Gastrocnemius medialis (tissue), 4 donors: ENCODE results near the gene AIMP2.

ENCODE experiments used
- CTCF ChIP-seq, 5 experiments: fragments of 450-650 bp in 3 of 5; fragments of 200-600 bp in 2 of 5; sonication (generic) in 2 of 5; IDR thresholded peaks in 4 of 5; conservative IDR thresholded peaks in 1 of 5; 1 replicate in 4 of 5; 2 replicates in 1 of 5; pipeline ENCODE4 v1.5.1; 2016 to 2019; ENCODE audit warnings: antibody characterized with exemption in 5 of 5, mild to moderate bottlenecking in 3 of 5, moderate library complexity in 3 of 5
- POLR2A ChIP-seq, 2 donors: fragments of 450-650 bp; IDR thresholded peaks; one replicate each; pipeline ENCODE4 v1.6.1; 2017; ENCODE audit warnings: antibody characterized with exemption in 2 of 2, mild to moderate bottlenecking in 2 of 2, moderate library complexity in 2 of 2

- TF ChIP-seq POLR2A (IDR thresholded peaks at IDR 0.05) (no peak), CTCF (IDR thresholded peaks at IDR 0.05 in 4 of 5, conservative IDR thresholded peaks at IDR 0.05 in 1 of 5) (no peak)
Measured at GRCh38 chr7:6028563-6028962, 19.5 kb downstream of the AIMP2 start.
